SK-N-SH treated with all-trans-retinoic acid at 6 μM for 48 hours (cell line): ENCODE data around the gene CCNL2.
A peak's percentile ranks its signal among the peaks of the same experiment; 100 is the strongest.

Experiments used
- ATAC-seq: fragments of 200-7000 bp; cut with Tn5 transposase; 3 replicates; pipeline ENCODE4 v1.9.1; 2020; ENCODE audit warnings: mild to moderate bottlenecking, moderate library complexity
- ARNTL ChIP-seq: fragments of 450-650 bp; formaldehyde crosslinking; IDR thresholded peaks from 2 replicates; pipeline ENCODE4 v1.5.0; 2020; ENCODE audit warnings: low read depth, mild to moderate bottlenecking, moderate library complexity, borderline replicate concordance
- BACH2 ChIP-seq: fragments of 250-450 bp; sonication (Bioruptor Pico); IDR thresholded peaks from 2 replicates; pipeline ENCODE4 v1.9.0; 2021; ENCODE audit warnings: mild to moderate bottlenecking, borderline replicate concordance
- CSDC2 ChIP-seq: fragments of 250-450 bp; sonication (Bioruptor Pico); IDR thresholded peaks from 2 replicates; pipeline ENCODE4 v1.5.0; 2020; ENCODE audit warnings: mild to moderate bottlenecking, moderate library complexity
- ESRRG ChIP-seq: fragments of 250-450 bp; sonication (Bioruptor Pico); IDR thresholded peaks from 2 replicates; pipeline ENCODE4 v1.6.1; 2021; ENCODE audit warnings: mild to moderate bottlenecking
- ISL1 ChIP-seq: fragments of 250-450 bp; sonication (Bioruptor Pico); IDR thresholded peaks from 2 replicates; pipeline ENCODE4 v2.1.2; 2022; ENCODE audit warnings: mild to moderate bottlenecking, moderate library complexity
- OSR1 ChIP-seq: fragments of 250-450 bp; sonication (Bioruptor Pico); IDR thresholded peaks from 2 replicates; pipeline ENCODE4 v1.8.0; 2022; ENCODE audit warnings: moderate library complexity, mild to moderate bottlenecking, inconsistent platforms
- PATZ1 ChIP-seq: fragments of 250-450 bp; sonication (Bioruptor Pico); IDR thresholded peaks from 2 replicates; pipeline ENCODE4 v1.8.0; 2020; ENCODE audit warnings: mild to moderate bottlenecking, moderate library complexity, borderline replicate concordance
- POU6F1 ChIP-seq: fragments of 250-450 bp; sonication (Bioruptor Pico); IDR thresholded peaks from 2 replicates; pipeline ENCODE4 v1.8.0; 2021; ENCODE audit warnings: low read depth, mild to moderate bottlenecking, moderate library complexity, borderline replicate concordance
- RARB ChIP-seq: fragments of 250-450 bp; sonication (Bioruptor Pico); IDR thresholded peaks from 2 replicates; pipeline ENCODE4 v1.8.0; 2021; ENCODE audit warnings: mild to moderate bottlenecking, moderate library complexity
- SNAI2 ChIP-seq: fragments of 250-450 bp; sonication (Bioruptor Pico); IDR thresholded peaks from 2 replicates; pipeline ENCODE4 v1.5.0; 2020; ENCODE audit warnings: mild to moderate bottlenecking, moderate library complexity
- TCF4 ChIP-seq: fragments of 250-450 bp; sonication (Bioruptor Pico); IDR thresholded peaks from 2 replicates; pipeline ENCODE4 v1.8.0; 2021; ENCODE audit warnings: mild to moderate bottlenecking, moderate library complexity, borderline replicate concordance
- TOX ChIP-seq: fragments of 250-450 bp; sonication (Bioruptor Pico); IDR thresholded peaks from 2 replicates; pipeline ENCODE4 v1.8.0; 2021; ENCODE audit warnings: mild to moderate bottlenecking, moderate library complexity, borderline replicate concordance
- ZC3H10 ChIP-seq: fragments of 250-450 bp; sonication (Bioruptor Pico); IDR thresholded peaks from 2 replicates; pipeline ENCODE4 v1.5.1; 2021; ENCODE audit warnings: mild to moderate bottlenecking, moderate library complexity
- ZFP3 ChIP-seq: fragments of 250-450 bp; sonication (Bioruptor Pico); IDR thresholded peaks from 2 replicates; pipeline ENCODE4 v1.5.0; 2020; ENCODE audit warnings: mild to moderate bottlenecking, moderate library complexity
- ZFP30 ChIP-seq: fragments of 450-650 bp; formaldehyde crosslinking; IDR thresholded peaks from 2 replicates; pipeline ENCODE4 v1.5.0; 2022; ENCODE audit warnings: mild to moderate bottlenecking, moderate library complexity
- ZNF565 ChIP-seq: fragments of 450-650 bp; formaldehyde crosslinking; conservative IDR thresholded peaks from 2 replicates; pipeline ENCODE4 v1.5.0; 2020; ENCODE audit warnings: low read depth, mild to moderate bottlenecking, moderate library complexity
- ZNF70 ChIP-seq: fragments of 450-650 bp; formaldehyde crosslinking; IDR thresholded peaks from 2 replicates; pipeline ENCODE4 v1.5.0; 2020; ENCODE audit warnings: mild to moderate bottlenecking, moderate library complexity
- ZNF8 ChIP-seq: fragments of 450-650 bp; formaldehyde crosslinking; IDR thresholded peaks from 2 replicates; pipeline ENCODE4 v1.5.0; 2020; ENCODE audit warnings: mild to moderate bottlenecking, moderate library complexity
- TF ChIP-seq, protein P1 (sequence below): fragments of 250-450 bp; sonication (Bioruptor Pico); IDR thresholded peaks from 2 replicates; pipeline ENCODE4 v1.5.1; 2021; ENCODE audit warnings: mild to moderate bottlenecking, moderate library complexity
- TF ChIP-seq, protein P2 (sequence below): fragments of 250-450 bp; sonication (Bioruptor Pico); IDR thresholded peaks from 2 replicates; pipeline ENCODE4 v1.5.1; 2020; ENCODE audit warnings: low read depth, mild to moderate bottlenecking, moderate library complexity

Gene CCNL2

GRCh38 chr1:1431845-1432273 is 32.7 kb upstream of the CCNL2 start:
- no peak; the same call in 2 of the 3 replicates for ATAC-seq
- TF ChIP-seq ZNF565 (CRISPR knock-in tag) (no peak), ZNF8 (CRISPR knock-in tag) (no peak), RARB (CRISPR knock-in tag) (no peak), TOX (CRISPR knock-in tag) (no peak), ISL1 (CRISPR knock-in tag) (no peak), POU6F1 (CRISPR knock-in tag) (no peak), ZFP30 (CRISPR knock-in tag) (no peak), ZNF70 (CRISPR knock-in tag) (no peak), ARNTL (no peak), ESRRG (CRISPR knock-in tag) (no peak), PATZ1 (CRISPR knock-in tag) (no peak), ZFP3 (CRISPR knock-in tag) (no peak), CSDC2 (CRISPR knock-in tag) (no peak)
- TF ChIP-seq, protein P1, sequence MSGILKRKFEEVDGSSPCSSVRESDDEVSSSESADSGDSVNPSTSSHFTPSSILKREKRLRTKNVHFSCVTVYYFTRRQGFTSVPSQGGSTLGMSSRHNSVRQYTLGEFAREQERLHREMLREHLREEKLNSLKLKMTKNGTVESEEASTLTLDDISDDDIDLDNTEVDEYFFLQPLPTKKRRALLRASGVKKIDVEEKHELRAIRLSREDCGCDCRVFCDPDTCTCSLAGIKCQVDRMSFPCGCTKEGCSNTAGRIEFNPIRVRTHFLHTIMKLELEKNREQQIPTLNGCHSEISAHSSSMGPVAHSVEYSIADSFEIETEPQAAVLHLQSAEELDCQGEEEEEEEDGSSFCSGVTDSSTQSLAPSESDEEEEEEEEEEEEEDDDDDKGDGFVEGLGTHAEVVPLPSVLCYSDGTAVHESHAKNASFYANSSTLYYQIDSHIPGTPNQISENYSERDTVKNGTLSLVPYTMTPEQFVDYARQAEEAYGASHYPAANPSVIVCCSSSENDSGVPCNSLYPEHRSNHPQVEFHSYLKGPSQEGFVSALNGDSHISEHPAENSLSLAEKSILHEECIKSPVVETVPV, result no peak
- TF ChIP-seq, protein P2, sequence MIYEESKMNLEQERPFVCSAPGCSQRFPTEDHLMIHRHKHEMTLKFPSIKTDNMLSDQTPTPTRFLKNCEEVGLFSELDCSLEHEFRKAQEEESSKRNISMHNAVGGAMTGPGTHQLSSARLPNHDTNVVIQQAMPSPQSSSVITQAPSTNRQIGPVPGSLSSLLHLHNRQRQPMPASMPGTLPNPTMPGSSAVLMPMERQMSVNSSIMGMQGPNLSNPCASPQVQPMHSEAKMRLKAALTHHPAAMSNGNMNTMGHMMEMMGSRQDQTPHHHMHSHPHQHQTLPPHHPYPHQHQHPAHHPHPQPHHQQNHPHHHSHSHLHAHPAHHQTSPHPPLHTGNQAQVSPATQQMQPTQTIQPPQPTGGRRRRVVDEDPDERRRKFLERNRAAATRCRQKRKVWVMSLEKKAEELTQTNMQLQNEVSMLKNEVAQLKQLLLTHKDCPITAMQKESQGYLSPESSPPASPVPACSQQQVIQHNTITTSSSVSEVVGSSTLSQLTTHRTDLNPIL (CRISPR knock-in tag), result no peak
- TF ChIP-seq, all 23 proteins: peak for 0

GRCh38 chr1:1430992-1431844 is 32.1 kb upstream of the CCNL2 start:
- TF ChIP-seq ZNF8 (CRISPR knock-in tag) (no peak), ZNF565 (CRISPR knock-in tag) (no peak), POU6F1 (CRISPR knock-in tag) (no peak), TOX (CRISPR knock-in tag) (no peak), BACH2 (no peak), ESRRG (CRISPR knock-in tag) (no peak), ARNTL (no peak), ZFP30 (CRISPR knock-in tag) (no peak), CSDC2 (CRISPR knock-in tag) (no peak), ZC3H10 (no peak), TCF4 (CRISPR knock-in tag) (no peak), ZNF70 (CRISPR knock-in tag) (no peak), SNAI2 (CRISPR knock-in tag) (no peak)

DNA sequence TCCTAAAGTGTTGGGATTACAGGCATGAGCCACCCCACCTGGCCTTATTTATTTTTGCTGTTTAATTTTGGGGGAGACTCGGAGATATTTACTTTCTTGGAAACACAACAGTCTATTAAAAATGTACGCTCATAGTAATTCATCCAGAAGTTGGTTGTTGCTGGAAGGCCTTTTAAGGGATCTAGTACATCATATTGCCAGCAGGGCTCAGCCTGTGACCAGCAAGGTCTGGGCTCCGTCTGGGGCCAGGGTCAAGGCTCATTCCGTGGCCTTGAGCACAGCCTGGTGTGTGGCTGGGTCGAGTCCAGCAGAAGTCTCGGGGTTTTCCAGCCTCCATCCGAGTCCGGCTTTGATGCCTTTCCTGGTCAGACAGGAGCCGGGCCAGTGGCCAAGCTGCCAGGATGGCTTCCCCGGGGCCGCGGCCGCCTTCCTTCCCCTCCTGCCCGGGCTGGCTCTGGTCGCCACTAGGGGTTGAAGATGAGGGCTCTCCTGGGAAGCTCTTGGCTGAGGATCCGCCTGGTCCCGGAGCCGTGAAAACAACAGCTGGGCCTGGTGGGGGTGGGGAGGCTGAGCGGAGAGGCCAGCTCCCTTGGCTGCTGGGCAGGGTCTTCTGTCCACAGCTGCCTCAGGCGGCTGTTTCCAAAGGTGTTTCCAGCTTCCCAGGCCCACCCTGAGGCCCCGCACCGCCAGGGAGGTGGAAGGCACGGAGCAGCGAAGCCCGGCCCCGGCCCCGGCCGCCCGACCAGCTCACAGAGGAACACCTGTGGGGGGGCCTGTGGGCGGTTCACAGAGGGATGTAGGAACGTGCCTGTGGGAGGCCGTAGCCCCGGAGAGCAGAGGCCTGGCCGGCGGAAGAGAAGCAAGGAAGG is 31.2 kb upstream of the CCNL2 start:
- ATAC-seq, result peak; percentile 22
- no peak for TF ChIP-seq ZFP3 (CRISPR knock-in tag)
- TF ChIP-seq, protein P2 (CRISPR knock-in tag), result no peak
- TF ChIP-seq, protein P1, result no peak
- TF ChIP-seq ISL1 (CRISPR knock-in tag), result no peak
- no peak for TF ChIP-seq OSR1 (CRISPR knock-in tag)
- no peak for TF ChIP-seq BACH2
- TF ChIP-seq RARB (CRISPR knock-in tag), result no peak

More at GRCh38 chr1:1430992-1431844, 32.1 kb upstream of the CCNL2 start:
- no peak for ATAC-seq
